Activated T-cell treated with anti-CD3 and anti-CD28 coated beads, Interleukin-2, amount 50 U/mL, for 24 hours (primary cell): ENCODE measurements around the gene CLOCK.

ENCODE experiments used
- DNase-seq: peaks from one replicate; pipeline ENCODE4 v3.0.0-alpha.2; 2020
- H3K27ac Mint-ChIP-seq: 2 replicates; pipeline ENCODE4 v1.8.0; 2020; ENCODE audit warnings: mild to moderate bottlenecking, mixed read lengths
- H3K27me3 Mint-ChIP-seq: 2 replicates; pipeline ENCODE4 v1.8.0; 2020; ENCODE audit warnings: mixed read lengths
- H3K36me3 Mint-ChIP-seq: 2 replicates; pipeline ENCODE4 v1.8.0; 2020; ENCODE audit warnings: low read depth, mixed read lengths
- H3K4me1 Mint-ChIP-seq: 2 replicates; pipeline ENCODE4 v1.8.0; 2020; ENCODE audit warnings: low read depth, mixed read lengths
- H3K4me3 Mint-ChIP-seq: 2 replicates; pipeline ENCODE4 v1.8.0; 2020; ENCODE audit warnings: mild to moderate bottlenecking, moderate library complexity, mixed read lengths
- H3K9me3 Mint-ChIP-seq: 2 replicates; pipeline ENCODE4 v1.8.0; 2020; ENCODE audit warnings: mixed read lengths

Gene CLOCK

GRCh38 chr4:55380576-55380975 is 166.1 kb downstream of the CLOCK start:
- H3K27ac Mint-ChIP-seq = no peak overlapping the region
- H3K27me3 Mint-ChIP-seq = no peaks in the 10 kb centered on the region
- peaks cover 7% of the 10 kb centered on the region for H3K4me1 Mint-ChIP-seq
- H3K36me3 Mint-ChIP-seq = no peaks in the 10 kb centered on the region
- H3K4me3 Mint-ChIP-seq = no peak overlapping the region
- no peaks in the 10 kb centered on the region for H3K9me3 Mint-ChIP-seq
- no peak for DNase-seq

GRCh38 chr4:55378617-55379467 is 167.9 kb downstream of the CLOCK start:
- Mint-ChIP-seq H3K27ac (no peak overlapping the region), H3K4me3 (no peak overlapping the region), H3K9me3 (no peaks in the 10 kb centered on the region), H3K36me3 (no peaks in the 10 kb centered on the region), H3K27me3 (no peaks in the 10 kb centered on the region), H3K4me1 (peaks cover 1% of the 10 kb centered on the region)
- no peak for DNase-seq
